ENCODE data around the gene SLC44A3. TPM values are rescaled to one million over a fixed set of nuclear protein-coding genes. Genes with fewer than 3 reads are reported as not detected.

The SLC44A3 gene
- total and polyA plus RNA-seq, 9 of the 15 experiments (the other 6 are each of a cell fraction or from before 2014, with no cell fraction given) = not detected

GRCh38 chr1:94803517-94804441 lies 16.4 kb upstream of the SLC44A3 start (continued):
- TF ChIP-seq ZHX1 (conservative IDR thresholded peaks at IDR 0.05; ENCODE audit: low read length) (no peak), FOXA1 (IDR thresholded peaks at IDR 0.05; ENCODE audit: borderline replicate concordance) (no peak), NFATC3 (IDR thresholded peaks at IDR 0.05) (no peak), RB1 (IDR thresholded peaks at IDR 0.05; ENCODE audit: low read depth) (no peak)

GRCh38 chr1:94804442-94804837 lies 15.7 kb upstream of the SLC44A3 start:
- Histone ChIP-seq H3K9me1 (ENCODE audit: control insufficient read depth, insufficient read depth, low read length) (no peaks in the 10 kb centered on the region), H3K4me1 (replicated peaks in 1 of 2; ENCODE audit: control insufficient read depth in 2 of 2, insufficient read depth in 2 of 2, low read length in 2 of 2) (peaks cover 3% of the 10 kb centered on the region in 2 experiments; a peak in 4 of 5 replicates), H3K79me2 (ENCODE audit: control insufficient read depth, insufficient read depth, low read length) (no peaks in the 10 kb centered on the region), H3K36me3 (ENCODE audit: control insufficient read depth, insufficient read depth, low read length) (no peaks in the 10 kb centered on the region), H3K27me3 (ENCODE audit: control insufficient read depth in 2 of 2, insufficient read depth in 2 of 2, low read length in 2 of 2) (no peaks in the 10 kb centered on the region), H3K27ac (ENCODE audit: extremely low read depth, low read depth, low read length) (no peak overlapping the region), H3K4me2 (ENCODE audit: insufficient read depth, low read length) (no peak overlapping the region), H3K9ac (ENCODE audit: insufficient read depth in 1 of 2, low read depth in 2 of 2, low read length in 2 of 2) (no peak overlapping the region), H4K20me1 (replicated peaks; ENCODE audit: control insufficient read depth, insufficient read depth, low read length) (no peaks in the 10 kb centered on the region), H3K9me3 (replicated peaks; ENCODE audit: control insufficient read depth, insufficient read depth, low read depth, low read length) (no peaks in the 10 kb centered on the region), H2AFZ (ENCODE audit: low read depth, low read length) (no peak overlapping the region), H3K4me3 (no peak overlapping the region)
- no TSS peak for BruUV-seq (replicated peaks)
- DNase-seq (ENCODE audit: extremely low read depth in 1 of 4, low spot score in 3 of 4) = no peak
- ATAC-seq = no peak
- in situ Hi-C loops (cut with MboI) (loop anchor here (5.0 to 10.0 kb wide), 2 partner anchors 282 to 740 kb away; no protein-coding TSS in a partner anchor), intact Hi-C loops (cut with micrococcal nuclease) (loop anchor here (10.0 kb wide), 1 partner anchor 200 kb away; no protein-coding TSS in a partner anchor)
- FAIRE-seq = no peak
- WGBS (ENCODE audit: insufficient coverage, low coverage, missing lambda C conversion rate) = 9% methylated on average over 3 of the region's 3 CpGs
- POLR2A ChIA-PET = interaction anchor here (0.7 to 2.0 kb wide), 2 partner anchors 9 to 323 kb away, joined by 3 to 5 read pairs; no protein-coding TSS in a partner anchor
- CTCF ChIA-PET (ENCODE audit: low intra/inter-chr PET ratio) = interaction anchor here (0.6 to 2.3 kb wide), 3 partner anchors 282 to 1742 kb away, joined by 4 to 25 read pairs (median 19); no protein-coding TSS in a partner anchor
- TF ChIP-seq, protein P1, sequence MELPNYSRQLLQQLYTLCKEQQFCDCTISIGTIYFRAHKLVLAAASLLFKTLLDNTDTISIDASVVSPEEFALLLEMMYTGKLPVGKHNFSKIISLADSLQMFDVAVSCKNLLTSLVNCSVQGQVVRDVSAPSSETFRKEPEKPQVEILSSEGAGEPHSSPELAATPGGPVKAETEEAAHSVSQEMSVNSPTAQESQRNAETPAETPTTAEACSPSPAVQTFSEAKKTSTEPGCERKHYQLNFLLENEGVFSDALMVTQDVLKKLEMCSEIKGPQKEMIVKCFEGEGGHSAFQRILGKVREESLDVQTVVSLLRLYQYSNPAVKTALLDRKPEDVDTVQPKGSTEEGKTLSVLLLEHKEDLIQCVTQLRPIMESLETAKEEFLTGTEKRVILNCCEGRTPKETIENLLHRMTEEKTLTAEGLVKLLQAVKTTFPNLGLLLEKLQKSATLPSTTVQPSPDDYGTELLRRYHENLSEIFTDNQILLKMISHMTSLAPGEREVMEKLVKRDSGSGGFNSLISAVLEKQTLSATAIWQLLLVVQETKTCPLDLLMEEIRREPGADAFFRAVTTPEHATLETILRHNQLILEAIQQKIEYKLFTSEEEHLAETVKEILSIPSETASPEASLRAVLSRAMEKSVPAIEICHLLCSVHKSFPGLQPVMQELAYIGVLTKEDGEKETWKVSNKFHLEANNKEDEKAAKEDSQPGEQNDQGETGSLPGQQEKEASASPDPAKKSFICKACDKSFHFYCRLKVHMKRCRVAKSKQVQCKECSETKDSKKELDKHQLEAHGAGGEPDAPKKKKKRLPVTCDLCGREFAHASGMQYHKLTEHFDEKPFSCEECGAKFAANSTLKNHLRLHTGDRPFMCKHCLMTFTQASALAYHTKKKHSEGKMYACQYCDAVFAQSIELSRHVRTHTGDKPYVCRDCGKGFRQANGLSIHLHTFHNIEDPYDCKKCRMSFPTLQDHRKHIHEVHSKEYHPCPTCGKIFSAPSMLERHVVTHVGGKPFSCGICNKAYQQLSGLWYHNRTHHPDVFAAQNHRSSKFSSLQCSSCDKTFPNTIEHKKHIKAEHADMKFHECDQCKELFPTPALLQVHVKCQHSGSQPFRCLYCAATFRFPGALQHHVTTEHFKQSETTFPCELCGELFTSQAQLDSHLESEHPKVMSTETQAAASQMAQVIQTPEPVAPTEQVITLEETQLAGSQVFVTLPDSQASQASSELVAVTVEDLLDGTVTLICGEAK (IDR thresholded peaks at IDR 0.05) = no peak
- TF ChIP-seq, protein P1 (CRISPR knock-in tag; IDR thresholded peaks at IDR 0.05) = no peak
- no peak for TF ChIP-seq SMAD2 (IDR thresholded peaks at IDR 0.05; ENCODE audit: low read depth, low read length)

Measured in K562 (cell line).